Medulla oblongata (tissue), 1 donor: ENCODE data around the gene ATP6V1D.
"Not testable (repeated sequence)": the region's sequence is repeated elsewhere in the genome, so short reads cannot be mapped to it uniquely, and the experiment has no call there.

ENCODE experiments used
- DNase-seq: peaks from one replicate; pipeline ENCODE4 v3.0.0-alpha.2; 2015; ENCODE audit errors: extremely low spot score

The ATP6V1D gene

GRCh38 chr14:67370830-67371229, 11.2 kb upstream of the ATP6V1D start:
- DNase-seq, result no peak

- no peak for DNase-seq
Observed at GRCh38 chr14:67365476-67365875, 5.9 kb upstream of the ATP6V1D start.

GRCh38 chr14:67360470-67361206, 1.0 kb upstream of the ATP6V1D start:
- no peak for DNase-seq

- DNase-seq, result peak; percentile 11
Observed at GRCh38 chr14:67358924-67359774, 455 bp downstream of the ATP6V1D start.

- no peak for DNase-seq
Observed at GRCh38 chr14:67357969-67358354, 1.6 kb downstream of the ATP6V1D start.

GRCh38 chr14:67357186-67357968, 2.2 kb downstream of the ATP6V1D start:
- no peak for DNase-seq

GRCh38 chr14:67352055-67352454, 7.5 kb downstream of the ATP6V1D start:
- no peak for DNase-seq

- no peak for DNase-seq
Observed at GRCh38 chr14:67345583-67345982, 14.0 kb downstream of the ATP6V1D start.

GRCh38 chr14:67343601-67344230, 15.9 kb downstream of the ATP6V1D start:
- no peak for DNase-seq

- not testable (repeated sequence) for DNase-seq
Observed at GRCh38 chr14:67341231-67341630, 18.4 kb downstream of the ATP6V1D start.

- DNase-seq, result no peak
Observed at GRCh38 chr14:67335781-67336180, 23.8 kb downstream of the ATP6V1D start.

- no peak for DNase-seq
Observed at GRCh38 chr14:67332468-67332867, 27.1 kb downstream of the ATP6V1D start.

- DNase-seq, result peak; percentile 14
Observed at GRCh38 chr14:67331368-67332125, 28.1 kb downstream of the ATP6V1D start.

- DNase-seq, result not testable (repeated sequence)
Observed at GRCh38 chr14:67329666-67330065, 29.9 kb downstream of the ATP6V1D start.

GRCh38 chr14:67319142-67319541, 40.5 kb downstream of the ATP6V1D start:
- no peak for DNase-seq

GRCh38 chr14:67317822-67318221, 41.8 kb downstream of the ATP6V1D start:
- DNase-seq, result no peak

- no peak for DNase-seq
Observed at GRCh38 chr14:67313153-67313552, 46.5 kb downstream of the ATP6V1D start.

- DNase-seq, result no peak
Observed at GRCh38 chr14:67311868-67312267, 47.7 kb downstream of the ATP6V1D start.
